Hematopoietic multipotent progenitor cell treated with erythropoietin and hydrocortisone succinate and interleukin-3 and kit ligand, for 17 days (in vitro differentiated cells): ENCODE data around the gene ACTN2.

Source experiments
- DNase-seq: peaks from one replicate; pipeline ENCODE4 v3.0.0-alpha.2; 2015; ENCODE audit warnings: low spot score

The ACTN2 gene

DNA sequence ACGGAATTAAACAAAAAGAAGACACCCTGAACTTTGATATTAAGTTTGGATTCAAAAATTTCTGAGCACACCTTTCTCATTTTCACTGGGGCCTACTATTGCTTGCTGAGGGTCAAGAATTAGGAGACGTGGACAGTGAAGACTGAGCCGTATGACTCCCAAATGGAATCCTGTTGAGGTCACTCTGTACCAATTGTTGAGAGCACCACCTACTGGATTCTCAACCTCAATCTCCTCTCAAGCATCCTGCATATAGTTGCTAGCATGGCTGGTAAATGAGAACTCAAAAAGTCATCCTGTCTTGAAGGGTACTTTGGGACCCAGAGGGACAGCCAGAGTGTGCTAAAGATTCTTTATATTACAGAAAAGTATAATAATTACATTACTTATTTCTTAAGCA, 88.6 kb downstream of the ACTN2 start:
- DNase-seq: no peak

DNA sequence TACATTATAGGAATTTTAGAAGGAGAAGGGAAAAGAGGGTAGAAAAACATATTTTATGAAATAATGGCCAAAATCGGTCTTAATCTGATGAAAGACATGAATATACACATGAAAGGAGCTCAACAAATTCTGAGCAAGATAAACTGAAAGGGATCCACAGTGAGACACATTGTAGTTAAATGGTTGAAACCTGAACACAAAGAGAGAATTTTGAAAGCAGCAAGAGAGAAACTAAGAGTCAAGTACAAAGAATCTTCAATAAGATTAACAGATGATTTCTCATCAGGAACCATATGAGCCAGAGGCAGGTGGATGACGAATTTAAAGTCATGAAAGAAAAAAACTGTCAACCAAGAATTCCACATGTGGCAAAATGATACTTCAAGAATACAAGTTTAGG, 93.0 kb downstream of the ACTN2 start:
- DNase-seq: no peak

DNA sequence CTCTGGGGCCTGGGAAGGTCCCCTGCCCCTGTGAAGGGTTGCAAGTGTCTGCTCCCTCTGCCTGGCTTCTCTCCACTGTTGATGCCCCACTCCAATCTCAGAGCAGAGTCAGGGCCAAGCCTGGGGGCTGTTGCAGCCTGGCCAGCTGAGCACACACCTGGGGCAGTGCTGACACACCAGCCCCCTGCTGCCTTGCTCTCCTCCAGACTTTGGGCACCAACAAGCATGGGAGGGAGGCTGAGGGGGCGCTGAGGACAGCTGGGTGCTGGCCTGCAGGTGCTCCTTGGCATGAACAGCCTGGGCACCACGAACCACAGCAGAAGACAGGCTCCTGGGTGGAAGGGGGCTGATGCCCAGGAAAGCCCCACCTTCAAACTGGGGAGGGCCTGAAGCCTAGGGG, 99.2 kb downstream of the ACTN2 start:
- no peak for DNase-seq

DNA sequence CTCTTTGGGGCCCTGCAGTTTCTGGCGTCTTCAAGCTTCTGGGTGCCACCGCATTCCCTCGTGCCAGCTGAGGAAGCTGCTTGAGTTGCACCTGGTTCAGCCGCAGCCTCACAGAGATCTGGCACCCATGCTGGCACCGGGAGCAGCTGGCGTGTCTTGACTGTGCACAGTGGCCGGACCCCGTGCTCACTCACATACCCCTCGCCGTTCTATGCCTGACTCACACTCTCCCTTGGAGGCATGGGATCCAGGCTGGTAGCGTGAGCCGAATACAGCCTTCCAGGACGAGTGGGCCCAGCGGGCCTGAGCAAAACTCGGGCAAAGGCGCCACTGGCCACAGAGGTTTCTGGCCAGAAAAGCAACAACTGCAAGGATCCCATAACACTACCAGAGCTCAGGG, 100.2 kb downstream of the ACTN2 start:
- no peak for DNase-seq

DNA sequence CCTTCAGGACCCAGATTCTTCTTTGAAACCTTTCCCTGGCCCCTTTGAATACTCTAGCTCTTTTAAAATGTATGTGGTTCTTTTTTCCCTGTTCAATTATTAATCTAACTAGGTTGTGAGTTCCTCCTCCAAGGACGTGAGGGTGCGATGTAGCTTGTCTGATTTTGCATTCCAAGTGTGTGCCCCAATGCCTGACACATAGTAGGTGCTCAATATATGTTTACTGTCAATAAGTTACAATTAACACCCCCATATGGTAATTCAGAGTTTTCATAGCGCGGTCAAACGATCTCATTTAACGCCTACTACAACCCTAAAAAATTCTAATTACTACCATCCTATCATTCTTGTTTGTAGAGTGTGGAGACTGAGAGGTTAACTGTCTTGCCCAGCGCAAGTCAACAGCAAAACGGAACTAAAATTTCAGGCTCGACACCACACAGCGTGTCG, 108.3 kb downstream of the ACTN2 start:
- no peak for DNase-seq

DNA sequence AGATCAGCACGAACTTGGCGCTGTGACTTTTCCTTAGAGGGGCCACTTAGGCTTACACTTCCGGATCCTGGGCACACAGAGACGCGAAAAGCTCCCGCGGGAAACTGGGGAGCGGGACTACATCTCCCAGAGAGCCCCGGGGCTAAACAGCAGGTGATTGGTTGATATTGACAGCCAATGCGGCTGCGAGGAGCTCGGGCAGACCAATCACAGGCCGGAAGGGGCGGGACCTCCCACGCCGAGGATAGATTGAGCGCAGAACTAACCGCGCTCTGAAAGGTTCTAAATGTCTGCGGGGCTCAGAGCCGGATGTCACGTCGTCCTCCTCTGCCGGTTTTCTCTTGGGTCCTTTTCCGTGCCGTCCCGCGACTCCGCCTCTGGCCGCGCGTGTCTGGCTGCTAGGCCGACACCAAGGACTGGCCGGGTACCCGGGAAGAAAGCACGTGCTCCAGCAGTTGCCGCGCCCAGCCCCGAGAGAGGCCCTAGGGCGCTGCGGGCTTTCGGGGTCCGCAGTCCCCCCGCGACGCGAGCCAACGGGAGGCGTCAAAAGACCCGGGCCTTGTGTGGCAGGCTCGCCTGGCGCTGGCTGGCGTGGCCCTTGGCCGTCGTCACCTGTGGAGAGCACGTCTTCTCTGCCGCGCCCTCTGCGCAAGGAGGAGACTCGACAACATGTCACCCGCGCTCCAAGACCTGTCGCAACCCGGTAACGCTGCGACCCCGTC, 108.9 kb downstream of the ACTN2 start, which contains the start of gene MTR:
Gene MTR (plus strand): TSS at position 258 of the 722 bp plus-strand sequence. CDS start 412 bp downstream, at position 670.
- peak; percentile 95 for DNase-seq

DNA sequence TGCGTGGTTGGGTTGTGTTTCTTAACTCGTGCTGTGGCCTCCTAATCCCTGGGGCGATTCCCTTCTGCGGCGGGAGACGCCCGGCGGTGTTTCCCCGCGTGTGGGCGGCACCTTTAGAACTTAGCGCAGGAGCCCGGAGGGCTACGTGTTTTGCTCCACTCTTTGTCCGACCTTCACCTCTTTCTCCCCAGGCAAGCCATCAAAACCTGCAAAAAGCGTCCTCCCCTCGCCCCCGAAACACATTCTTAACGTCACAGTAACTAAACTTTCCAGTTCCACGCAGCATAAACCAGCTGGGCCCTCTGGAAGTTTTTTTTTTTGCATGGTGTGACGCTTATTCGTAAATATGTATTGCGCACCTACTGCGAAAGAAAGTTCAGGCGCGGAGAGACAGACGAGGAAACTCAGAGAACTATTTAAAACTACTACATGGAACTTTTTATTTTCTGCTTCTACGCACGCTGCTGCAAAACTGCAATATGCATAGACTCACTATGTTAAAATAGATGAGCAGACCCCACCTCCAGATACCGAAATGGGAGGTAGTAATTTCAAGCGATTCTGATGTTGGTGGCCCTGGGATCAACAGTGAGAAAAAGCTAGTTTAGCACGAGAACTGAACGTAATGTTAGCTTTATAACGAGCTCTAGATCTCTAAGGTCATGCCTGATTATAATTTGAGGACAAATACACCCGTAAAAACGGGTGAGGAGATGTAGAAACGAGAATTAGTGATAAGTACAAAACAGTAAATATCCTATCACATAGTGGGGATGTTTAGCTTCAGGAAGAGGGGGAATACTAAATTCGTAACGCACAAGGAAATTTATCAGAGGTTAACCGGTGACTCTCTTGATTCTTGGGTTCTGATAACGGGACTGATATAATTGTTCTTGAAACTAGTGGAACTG, 109.7 kb downstream of the ACTN2 start:
- DNase-seq: peak; percentile 62

DNA sequence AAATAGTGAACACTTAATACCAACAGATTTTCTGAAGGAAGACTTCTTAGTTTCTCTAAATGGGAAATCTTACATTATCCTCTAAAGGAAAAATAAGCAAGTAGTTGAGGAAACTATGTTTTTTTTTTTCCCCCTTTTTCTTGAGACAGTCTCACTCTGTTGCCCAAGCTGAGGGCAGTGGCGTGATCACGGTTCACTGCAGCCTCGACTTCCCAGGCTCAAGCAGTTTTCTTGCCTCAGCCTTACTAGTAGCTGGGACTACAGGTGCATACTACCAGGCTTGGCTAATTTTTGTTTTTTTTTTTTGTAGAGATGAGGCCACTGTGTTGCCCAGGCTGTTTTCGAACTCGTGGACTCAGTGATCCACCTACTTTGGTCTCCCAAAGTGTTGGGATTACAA, 112.7 kb downstream of the ACTN2 start:
- no peak for DNase-seq

DNA sequence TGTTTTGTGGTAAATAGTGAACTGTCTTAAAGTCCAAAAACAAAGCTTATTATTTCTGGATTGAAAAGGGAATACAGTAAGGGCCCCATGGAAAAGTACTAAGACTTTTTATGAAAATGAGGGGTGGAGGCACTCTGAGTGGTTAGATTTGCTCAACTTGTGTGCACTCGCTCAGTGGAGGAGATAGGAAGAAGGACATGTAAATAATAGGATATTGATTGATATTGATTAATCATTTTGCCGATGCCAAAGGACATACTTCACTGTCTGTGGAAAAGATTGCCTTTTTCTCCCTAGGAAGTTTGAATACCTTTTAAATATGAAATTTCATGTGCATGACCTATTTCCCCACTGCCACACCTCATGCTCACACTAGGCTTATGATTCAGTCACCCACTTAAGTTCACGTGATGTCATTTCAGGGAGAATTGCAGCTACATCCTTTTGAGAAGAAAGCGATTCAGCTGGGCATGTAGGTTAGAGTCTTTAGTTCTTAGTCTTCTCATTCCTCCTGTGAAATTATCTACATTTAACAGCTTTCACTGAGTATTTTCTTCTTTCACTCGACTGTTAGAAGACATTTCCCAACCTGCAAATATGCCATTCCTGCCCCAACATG, 113.8 kb downstream of the ACTN2 start:
- no peak for DNase-seq

DNA sequence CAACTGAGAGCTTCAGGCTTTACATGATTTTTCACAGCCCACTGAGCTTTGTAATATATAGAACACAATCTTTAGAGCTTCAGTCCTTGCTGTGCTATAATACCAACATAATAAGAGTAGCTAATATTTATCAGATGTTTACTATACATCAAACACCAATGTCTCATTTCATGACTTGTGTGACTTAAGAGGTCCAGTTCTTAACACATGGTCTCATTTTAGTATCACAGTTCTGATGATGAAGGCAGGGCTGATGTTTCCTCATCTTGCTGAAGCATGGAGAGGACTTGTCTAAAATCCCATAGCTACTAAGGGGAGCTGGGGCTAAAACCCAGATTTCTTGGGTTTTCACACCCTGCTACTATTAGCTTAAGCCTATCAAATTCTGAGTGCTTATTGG, 114.3 kb downstream of the ACTN2 start:
- DNase-seq: no peak

DNA sequence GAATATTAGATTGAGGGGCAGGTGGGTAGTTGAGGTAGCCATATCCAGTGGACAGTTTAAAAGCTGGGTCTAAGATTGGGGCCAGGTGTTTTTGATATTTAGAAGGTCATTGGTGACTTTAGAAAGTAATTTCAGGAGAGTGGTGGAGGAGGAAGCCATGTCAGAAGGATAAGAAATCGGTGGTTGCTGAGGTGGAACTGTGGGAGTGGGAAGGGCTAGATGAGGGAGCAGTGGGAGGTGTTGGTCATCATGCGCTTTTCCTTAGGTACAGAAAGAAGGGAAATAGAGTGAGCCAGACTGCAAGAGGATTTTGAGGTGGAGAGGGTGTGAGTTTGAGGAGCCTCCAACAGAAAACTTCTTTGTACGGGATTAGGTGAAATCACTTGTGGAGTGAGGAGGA, 116.0 kb downstream of the ACTN2 start:
- no peak for DNase-seq

DNA sequence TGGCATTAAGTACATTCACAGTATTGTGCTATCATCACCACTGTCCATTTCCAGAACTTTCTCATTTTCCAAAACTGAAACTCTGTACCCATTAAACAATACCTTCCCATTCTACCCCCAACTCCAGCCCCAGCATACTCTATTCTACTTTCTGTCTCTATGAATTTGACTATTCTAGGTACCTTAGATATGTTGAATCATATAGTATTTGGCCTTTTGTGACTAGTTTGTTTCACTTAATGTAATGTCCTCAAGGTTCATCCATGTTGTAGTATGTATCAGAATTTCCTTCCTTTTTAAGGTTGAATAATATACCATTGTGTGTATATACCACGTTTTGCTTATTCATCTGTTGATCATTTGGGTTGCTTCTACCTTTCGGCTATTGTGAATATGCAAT, 120.3 kb downstream of the ACTN2 start:
- no peak for DNase-seq

DNA sequence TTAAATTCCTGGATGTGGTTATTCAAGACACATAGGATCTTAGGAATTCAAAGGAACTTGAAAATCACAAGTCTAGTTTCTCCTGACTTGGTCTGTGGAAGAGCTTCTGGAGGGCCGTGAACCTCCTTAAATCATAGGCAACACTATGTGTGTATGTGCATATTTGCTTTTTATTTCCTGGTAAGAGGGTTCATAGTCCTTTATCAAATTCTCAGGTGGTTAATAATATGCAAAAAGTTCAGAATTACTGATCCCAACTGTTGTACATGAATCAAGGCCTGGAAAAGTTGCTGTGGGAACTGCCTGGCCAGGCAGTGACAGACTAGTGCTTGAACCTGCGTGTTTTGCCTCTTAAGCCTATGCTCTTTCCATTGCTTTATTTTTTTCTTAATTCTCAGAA, 121.7 kb downstream of the ACTN2 start:
- no peak for DNase-seq

DNA sequence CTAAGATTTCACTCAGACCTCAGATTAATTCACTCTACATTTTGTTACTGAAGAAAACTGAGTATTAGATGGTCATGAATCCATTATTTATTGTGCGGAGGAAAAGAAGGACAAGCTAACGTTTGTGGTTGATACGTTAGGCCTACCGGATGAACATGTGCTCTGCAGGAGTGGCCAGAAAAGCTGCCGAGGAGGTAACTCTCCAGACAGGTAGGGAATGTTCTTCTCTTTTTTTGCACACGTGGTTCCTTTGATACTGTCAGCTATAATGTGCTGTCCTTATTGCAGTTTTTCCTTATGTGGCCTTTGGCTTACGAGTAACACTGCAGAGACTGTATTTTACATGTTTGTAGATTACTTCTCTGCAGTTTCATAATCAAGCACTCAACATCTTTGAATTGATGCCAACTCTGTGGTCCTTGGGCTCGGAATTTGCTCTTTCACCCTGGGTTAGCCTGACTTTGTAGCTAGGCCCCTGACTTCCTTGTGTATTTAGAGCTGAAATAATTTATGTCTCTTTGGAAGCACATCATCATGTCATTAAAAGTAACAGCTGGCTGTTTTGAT, 122.3 kb downstream of the ACTN2 start:
- DNase-seq: no peak

DNA sequence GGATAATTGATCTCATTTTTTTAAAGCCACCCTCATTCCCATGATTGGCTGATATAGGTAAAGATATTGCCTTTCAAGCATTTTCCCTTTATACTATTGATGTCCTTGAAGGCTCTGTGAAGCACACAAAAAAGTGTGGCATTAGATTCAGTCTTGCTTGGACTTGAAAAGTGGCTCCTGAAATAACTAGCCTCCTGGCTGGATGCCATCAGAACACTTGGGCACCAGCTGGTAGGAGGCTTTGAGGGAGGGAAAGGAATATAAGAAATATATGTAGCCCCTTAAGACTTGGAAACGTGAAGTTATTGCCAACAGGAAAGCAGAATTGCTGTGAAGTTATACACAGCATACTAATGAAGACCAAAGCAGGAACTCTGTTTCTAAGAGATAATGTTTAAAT, 122.8 kb downstream of the ACTN2 start:
- no peak for DNase-seq

DNA sequence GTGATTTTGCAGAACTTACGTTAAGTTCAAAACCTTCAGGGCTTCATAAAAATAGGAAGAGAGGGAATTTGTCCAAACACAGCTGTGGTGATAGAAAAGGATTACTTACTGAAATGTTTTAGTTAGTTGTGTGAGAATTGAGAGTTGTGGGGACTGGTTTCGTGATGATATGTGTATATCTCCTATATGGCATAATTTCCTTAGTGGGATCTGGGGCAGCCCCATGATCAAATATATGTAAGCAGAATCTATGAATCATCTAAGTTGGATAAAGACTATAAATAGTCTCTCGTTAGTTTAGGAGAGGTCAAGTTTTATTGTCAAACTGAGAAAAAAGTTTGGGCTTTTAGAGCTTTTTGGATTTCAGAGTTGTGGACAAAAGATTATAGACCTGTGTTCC, 123.7 kb downstream of the ACTN2 start:
- DNase-seq: no peak

DNA sequence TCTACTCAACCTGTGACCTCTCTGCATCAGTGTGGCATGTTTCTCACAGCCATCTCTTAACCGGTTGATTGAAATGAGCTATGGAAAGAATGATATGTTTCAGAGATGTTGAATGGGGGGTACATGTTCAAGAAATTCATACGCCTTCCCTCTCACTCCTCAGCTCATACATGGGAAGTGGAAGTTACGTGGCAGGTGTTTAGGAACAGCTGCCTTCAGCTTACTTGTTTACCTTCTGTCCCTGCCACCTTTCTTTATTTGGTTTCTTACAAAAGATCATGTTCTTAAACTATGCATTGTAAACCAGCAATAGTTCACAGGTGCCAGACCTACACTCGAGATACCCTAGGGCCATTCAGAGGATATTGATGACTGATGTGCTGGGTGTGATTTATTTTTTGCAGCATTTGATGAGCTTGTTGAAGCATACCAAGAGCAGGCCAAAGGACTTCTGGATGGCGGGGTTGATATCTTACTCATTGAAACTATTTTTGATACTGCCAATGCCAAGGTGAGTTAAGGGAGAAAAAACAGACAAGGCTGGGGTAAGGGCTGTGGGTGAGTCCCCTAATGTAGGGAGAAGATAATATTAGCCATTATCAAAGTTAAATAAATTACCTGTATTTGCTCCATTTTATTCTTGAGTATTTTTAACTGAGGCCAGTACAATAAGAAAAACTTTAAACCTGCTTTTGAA, 126.2 kb downstream of the ACTN2 start:
- no peak for DNase-seq
